Prostate gland (tissue), 2 donors: Measurements from ENCODE around the gene UNC5C.

Experiments
- CTCF ChIP-seq, 4 experiments: fragments of 200-600 bp in 2 of 4; fragments of 450-650 bp in 2 of 4; sonication (generic) in 2 of 4; IDR thresholded peaks; 1 replicate in 3 of 4; 2 replicates in 1 of 4; pipeline ENCODE4 v1.5.1; 2016 to 2019; ENCODE audit warnings: antibody characterized with exemption in 4 of 4, mild to moderate bottlenecking in 2 of 4, moderate library complexity in 2 of 4
- POLR2A ChIP-seq: fragments of 450-650 bp; IDR thresholded peaks from one replicate; pipeline ENCODE4 v1.6.1; 2016; ENCODE audit warnings: antibody characterized with exemption, mild to moderate bottlenecking

DNA sequence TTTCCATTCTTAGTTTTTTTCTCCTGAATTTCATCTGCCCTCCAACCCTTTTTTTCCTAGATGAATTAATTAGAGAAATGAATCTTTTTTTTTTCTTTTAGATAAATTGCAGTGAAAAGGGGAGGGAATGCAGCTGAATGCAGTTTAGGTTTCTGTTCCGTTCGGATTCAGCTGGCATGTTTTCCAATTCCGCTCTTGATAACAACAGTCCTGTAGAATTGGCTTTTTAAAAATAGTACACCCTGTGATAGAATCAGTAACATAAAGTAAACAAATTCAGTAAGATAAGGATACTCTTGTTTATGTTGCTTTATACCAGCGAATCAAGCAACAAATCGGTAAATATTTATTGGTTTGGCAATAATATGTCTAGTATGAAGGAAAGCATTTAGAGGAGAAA is 103.5 kb downstream of the UNC5C start:
- TF ChIP-seq POLR2A (no peak), CTCF (IDR thresholded peaks at IDR 0.05) (no peak)
